Adrenal gland (tissue), 12 donors: Measurements from ENCODE around the gene MKLN1. TPM values are rescaled to one million over a fixed set of nuclear protein-coding genes. Genes with fewer than 3 reads are reported as not detected.
A peak's percentile ranks its signal among the peaks of the same experiment; 100 is the strongest.

Experiments used
- DNase-seq, 7 donors: peaks; one replicate each; pipeline ENCODE4 v3.0.0-alpha.2; 2019 to 2020
- H3K27ac ChIP-seq, 5 donors: fragments of 200-600 bp; sonication (generic) in 4 of 5; 1 replicate in 3 of 5; 2 replicates in 2 of 5; pipeline versions ENCODE4 v1.5.1 to v1.8.0; 2016 to 2020; ENCODE audit warnings: mild to moderate bottlenecking in 1 of 5
- H3K27me3 ChIP-seq: fragments of 200-600 bp; 2 replicates; pipeline ENCODE4 v1.8.0; 2021
- H3K36me3 ChIP-seq, 2 donors: fragments of 200-600 bp; replicated peaks in 1 of 2; 1 replicate in 1 of 2; 2 replicates in 1 of 2; pipeline versions ENCODE4 v1.5.1 to v1.8.0; 2018 to 2022
- H3K4me1 ChIP-seq, 2 donors: fragments of 200-600 bp; replicated peaks in 1 of 2; 1 replicate in 1 of 2; 2 replicates in 1 of 2; pipeline versions ENCODE4 v1.5.1 to v1.8.0; 2018 to 2021
- H3K4me3 ChIP-seq, 4 donors: fragments of 200-600 bp; sonication (generic) in 3 of 4; one replicate each; pipeline ENCODE4 v1.5.1; 2016 to 2018
- H3K9me3 ChIP-seq, 3 donors: fragments of 200-600 bp; sonication (generic) in 1 of 3; replicated peaks in 1 of 3; 1 replicate in 2 of 3; 2 replicates in 1 of 3; pipeline versions ENCODE4 v1.5.1 to v1.8.0; 2016 to 2021
- POLR2A ChIP-seq, 2 donors: fragments of 450-650 bp; IDR thresholded peaks; one replicate each; pipeline ENCODE4 v1.6.1; 2017; ENCODE audit warnings: antibody characterized with exemption in 2 of 2, mild to moderate bottlenecking in 2 of 2, moderate library complexity in 1 of 2
- WGBS, 4 donors: extraction: QIAGEN DNeasy Blood & Tissue Kit in 2 of 4; methylation state at CpG; one replicate each; pipeline versions ENCODE4 v1.1.5 to v1.1.7; 2013 to 2017; 5-methylcytosine and 5-hydroxymethylcytosine counted together
- intact Hi-C, 2 donors: fragments of 100-400 bp; cut with DNase I; formaldehyde crosslinking; loops; one replicate each; pipeline versions ENCODE4 v1.14.1 to v1.15.0; 2022 to 2023
- polyA plus RNA-seq, 3 donors: library from polyadenylated mRNA; stranded (reverse); fragments of 200-250 nt in 2 of 3; fragments of 350-450 nt in 1 of 3; fragmentation: Illumina TruSeq in 1 of 3; extraction: RNeasy Lipid Tissue Mini Kit (QIAGEN cat#74804) in 1 of 3; gene quantifications; one replicate each; pipeline ENCODE4 v1.2.3, GENCODE V29; 2013 to 2014
- total RNA-seq, 9 donors: library from RNA; depleted of rRNA in 4 of 9; stranded (reverse); fragments of >200 nt in 4 of 9; fragments of 120-200 nt in 1 of 9; fragmentation: NEBNext Ultra II Directional in 1 of 9; extraction: Animal tissue kit (Norgen Biotek cat#: 25700) in 1 of 9; gene quantifications; one replicate each; pipeline versions ENCODE4 v1.1.0 to v1.2.4, GENCODE V29; 2013 to 2023
- TF ChIP-seq, protein P1 (sequence below), 6 experiments: fragments of 450-650 bp in 4 of 6; fragments of 200-600 bp in 2 of 6; sonication (generic) in 1 of 6; IDR thresholded peaks; 1 replicate in 5 of 6; 2 replicates in 1 of 6; pipeline versions ENCODE4 v1.5.1 to v1.8.0; 2016 to 2021; ENCODE audit warnings: antibody characterized with exemption in 6 of 6, mild to moderate bottlenecking in 2 of 6, moderate library complexity in 1 of 6
- donor health status: healthy with polysubstance abuse.
- donor health status: Bipolar disorder and iron deficiency.
- donor health status: DM: yes; HTN: yes; CAD: no.
- donor health status: DM: no; HTN: no; CAD: no.
- donor health status: DM: no; HTN: no; CAD: no.
- donor health status: DM: yes; HTN: yes; CAD: no.

MKLN1 gene
- total and polyA plus RNA-seq, 12 donors: 20.7 to 81.2 (median 55.2) TPM

DNA sequence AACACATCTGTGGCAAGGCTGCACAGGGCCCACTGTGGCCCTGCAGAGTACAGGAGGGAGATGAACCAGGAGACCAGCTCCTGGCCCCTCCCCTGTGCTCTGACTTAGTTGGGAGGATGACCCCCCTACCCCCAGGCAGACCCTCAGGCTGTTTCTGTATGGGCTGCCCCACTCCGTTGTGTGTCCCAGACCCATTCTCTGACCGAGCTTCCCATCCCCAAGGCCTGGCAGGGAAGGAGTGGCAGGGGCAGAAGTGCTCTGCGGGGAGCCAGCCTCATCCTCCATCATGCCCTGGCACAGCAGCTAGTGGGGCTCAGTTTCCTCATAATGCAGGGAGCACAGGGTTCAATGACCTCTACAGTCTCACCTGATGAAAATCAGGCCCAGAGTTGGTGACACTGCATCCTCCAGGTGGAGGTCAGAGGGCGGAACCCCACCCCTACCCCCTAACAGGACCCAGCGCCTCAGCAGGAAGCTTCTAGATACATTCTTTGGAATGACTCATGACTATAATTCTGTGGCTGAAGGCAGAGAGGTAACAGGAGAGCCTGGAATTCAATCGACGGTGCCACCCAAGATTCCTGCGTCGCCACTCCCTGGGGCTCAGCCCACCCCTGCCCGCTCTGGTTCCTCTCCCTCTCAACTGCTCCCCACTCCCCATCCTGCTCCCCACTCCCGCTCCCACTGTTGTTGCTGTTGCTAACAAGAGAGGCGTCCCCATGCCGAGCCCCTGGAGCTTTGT is 210.6 kb downstream of the MKLN1 start:
- intact Hi-C loops: no loop called here
- H3K27ac ChIP-seq: peak overlapping the region in 1 of 5 donors; percentile 61
- no peak for DNase-seq

DNA sequence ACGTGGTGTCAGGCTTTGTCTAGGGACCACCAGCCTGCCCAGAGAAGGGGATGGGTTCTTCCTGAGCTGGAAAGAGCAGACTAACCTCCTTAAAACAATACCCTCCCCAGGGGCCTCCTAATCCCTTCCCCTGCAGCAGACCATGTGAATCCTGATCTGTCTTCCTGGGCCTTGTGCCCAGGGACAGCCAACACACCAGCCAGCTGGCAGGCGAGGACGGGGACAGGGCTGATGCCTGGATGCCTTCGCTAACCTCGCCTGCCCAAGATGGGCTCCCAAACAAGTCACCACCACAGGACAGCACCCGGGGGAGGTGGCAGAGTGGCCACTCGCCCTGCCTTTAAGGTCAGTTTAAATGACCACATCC is 211.1 kb downstream of the MKLN1 start:
- intact Hi-C loops: no loop called here
- peak in 2 of 7 donors; percentile 36 to 41 for DNase-seq
- 53 to 76% (median 60%) methylated on average over 3 to 7 of the region's 7 CpGs; no CpG with 5 or more reads in 1 of the 4 donors for WGBS, 4 donors
- H3K27me3 ChIP-seq: no peaks in the 10 kb centered on the region
- peak overlapping the region in 1 of 5 donors; percentile 47 for H3K27ac ChIP-seq
- no peak overlapping the region for H3K4me3 ChIP-seq
- TF ChIP-seq, protein P1, sequence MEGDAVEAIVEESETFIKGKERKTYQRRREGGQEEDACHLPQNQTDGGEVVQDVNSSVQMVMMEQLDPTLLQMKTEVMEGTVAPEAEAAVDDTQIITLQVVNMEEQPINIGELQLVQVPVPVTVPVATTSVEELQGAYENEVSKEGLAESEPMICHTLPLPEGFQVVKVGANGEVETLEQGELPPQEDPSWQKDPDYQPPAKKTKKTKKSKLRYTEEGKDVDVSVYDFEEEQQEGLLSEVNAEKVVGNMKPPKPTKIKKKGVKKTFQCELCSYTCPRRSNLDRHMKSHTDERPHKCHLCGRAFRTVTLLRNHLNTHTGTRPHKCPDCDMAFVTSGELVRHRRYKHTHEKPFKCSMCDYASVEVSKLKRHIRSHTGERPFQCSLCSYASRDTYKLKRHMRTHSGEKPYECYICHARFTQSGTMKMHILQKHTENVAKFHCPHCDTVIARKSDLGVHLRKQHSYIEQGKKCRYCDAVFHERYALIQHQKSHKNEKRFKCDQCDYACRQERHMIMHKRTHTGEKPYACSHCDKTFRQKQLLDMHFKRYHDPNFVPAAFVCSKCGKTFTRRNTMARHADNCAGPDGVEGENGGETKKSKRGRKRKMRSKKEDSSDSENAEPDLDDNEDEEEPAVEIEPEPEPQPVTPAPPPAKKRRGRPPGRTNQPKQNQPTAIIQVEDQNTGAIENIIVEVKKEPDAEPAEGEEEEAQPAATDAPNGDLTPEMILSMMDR (IDR thresholded peaks at IDR 0.05): no peak
- TF ChIP-seq POLR2A (IDR thresholded peaks at IDR 0.05): no peak
- H3K4me1 ChIP-seq: no peaks in the 10 kb centered on the region
- no peaks in the 10 kb centered on the region for H3K36me3 ChIP-seq
- no peaks in the 10 kb centered on the region for H3K9me3 ChIP-seq

More for the DNA sequence above, 210.6 kb downstream of the MKLN1 start:
- Histone ChIP-seq H3K27me3 (no peaks in the 10 kb centered on the region), H3K4me3 (no peak overlapping the region), H3K4me1 (no peaks in the 10 kb centered on the region), H3K36me3 (no peaks in the 10 kb centered on the region), H3K9me3 (no peaks in the 10 kb centered on the region)
- no peak for TF ChIP-seq POLR2A (IDR thresholded peaks at IDR 0.05)
- TF ChIP-seq, protein P1 (IDR thresholded peaks at IDR 0.05): no peak
- 83 to 93% (median 87%) methylated on average over 9 to 13 of the region's 13 CpGs for WGBS, 4 donors

- WGBS, 4 donors: 70 to 76% (median 71%) methylated on average over 18 of the region's 18 CpGs
- TF ChIP-seq, protein P1 (IDR thresholded peaks at IDR 0.05): peak in 1 of 6 experiments; percentile 3
- no peak for TF ChIP-seq POLR2A (IDR thresholded peaks at IDR 0.05)
- H3K36me3 ChIP-seq: no peaks in the 10 kb centered on the region
- H3K27ac ChIP-seq: peak overlapping the region in 1 of 5 donors; percentile 61
- H3K27me3 ChIP-seq: no peaks in the 10 kb centered on the region
- no peak for DNase-seq
- no peak overlapping the region for H3K4me3 ChIP-seq
- H3K9me3 ChIP-seq: no peaks in the 10 kb centered on the region
- intact Hi-C loops: no loop called here
- no peaks in the 10 kb centered on the region for H3K4me1 ChIP-seq
Observed at GRCh38 chr7:131540491-131541162, 213.0 kb downstream of the MKLN1 start.

DNA sequence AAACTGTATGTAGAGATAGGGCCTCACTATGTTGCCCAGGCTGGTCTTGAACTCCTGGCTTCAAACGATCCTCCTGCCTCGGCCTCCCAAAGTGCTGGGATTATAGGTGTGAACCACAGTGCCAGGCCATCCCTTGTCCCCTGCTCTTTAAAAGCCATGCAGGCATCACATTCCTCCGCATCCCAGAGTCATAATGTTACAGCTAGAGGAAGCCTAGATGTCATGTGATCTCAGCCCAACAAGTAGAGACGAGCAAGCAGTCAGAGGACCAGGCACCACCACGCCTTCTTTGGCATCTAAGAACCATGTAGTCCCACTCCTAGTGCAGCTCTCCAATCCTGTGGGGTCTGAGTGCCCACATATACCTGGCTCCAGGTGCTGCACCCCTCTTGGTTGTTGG is 215.6 kb downstream of the MKLN1 start:
- no peaks in the 10 kb centered on the region for H3K36me3 ChIP-seq
- no peak overlapping the region for H3K4me3 ChIP-seq
- DNase-seq: no peak
- no peaks in the 10 kb centered on the region for H3K4me1 ChIP-seq
- no peak overlapping the region for H3K27ac ChIP-seq
- no peaks in the 10 kb centered on the region for H3K9me3 ChIP-seq
- intact Hi-C loops: no loop called here
- no peaks in the 10 kb centered on the region for H3K27me3 ChIP-seq
- TF ChIP-seq, protein P1 (IDR thresholded peaks at IDR 0.05): no peak
- no peak for TF ChIP-seq POLR2A (IDR thresholded peaks at IDR 0.05)
- 84 to 98% (median 90%) methylated on average over 2 to 5 of the region's 5 CpGs for WGBS, 4 donors
